Pancreas (tissue), 10 donors: Measurements from ENCODE around the gene AP5M1. TPM values are rescaled to one million over a fixed set of nuclear protein-coding genes. Genes with fewer than 3 reads are reported as not detected.

Experiments used
- ATAC-seq, 4 donors: fragments of 200-7000 bp; cut with Tn5 transposase; one replicate each; pipeline versions ENCODE4 v1.8.0 to v1.9.1; 2020; ENCODE audit warnings: mild to moderate bottlenecking in 4 of 4, moderate library complexity in 4 of 4
- DNase-seq, 6 donors: peaks; one replicate each; pipeline ENCODE4 v3.0.0-alpha.2; 2020
- FAIRE-seq: peaks from 2 replicates; lab custom pipeline; 2012; peaks lifted over from hg19 to GRCh38; lab: Jason Lieb, UNC
- H3K27ac ChIP-seq, 4 donors: fragments of 200-600 bp; sonication (generic); 1 replicate in 3 of 4; 2 replicates in 1 of 4; pipeline versions ENCODE4 v1.5.0 to v1.8.0; 2020
- H3K27me3 ChIP-seq, 4 donors: fragments of 200-600 bp; one replicate each; pipeline ENCODE4 v1.8.0; 2021
- H3K36me3 ChIP-seq, 3 donors: fragments of 200-600 bp; sonication (generic) in 1 of 3; one replicate each; pipeline versions ENCODE4 v1.5.0 to v1.8.0; 2020 to 2021
- H3K4me1 ChIP-seq, 3 donors: fragments of 200-600 bp; one replicate each; pipeline ENCODE4 v1.8.0; 2021
- H3K4me3 ChIP-seq, 4 donors: fragments of 200-600 bp; sonication (generic) in 2 of 4; one replicate each; pipeline versions ENCODE4 v1.5.0 to v1.8.0; 2020 to 2021
- H3K9me3 ChIP-seq, 4 donors: fragments of 200-600 bp; one replicate each; pipeline ENCODE4 v1.8.0; 2021
- CTCF ChIP-seq, 4 donors: fragments of 200-600 bp; sonication (generic) in 3 of 4; IDR thresholded peaks; one replicate each; pipeline versions ENCODE4 v1.5.0 to v1.8.0; 2021; ENCODE audit warnings: antibody characterized with exemption in 4 of 4
- WGBS, 2 donors: extraction: QIAGEN DNeasy Blood & Tissue Kit; methylation state at CpG; one replicate each; pipeline ENCODE4 v1.1.7; 2013; 5-methylcytosine and 5-hydroxymethylcytosine counted together
- intact Hi-C, 3 donors: fragments of 100-400 bp; cut with DNase I; formaldehyde crosslinking; loops; one replicate each; pipeline versions ENCODE4 v1.11.1 to v1.14.2; 2022
- polyA plus RNA-seq, 2 donors: library from polyadenylated mRNA; stranded (reverse); fragments of 200-250 nt; gene quantifications; one replicate each; pipeline ENCODE4 v1.2.3, GENCODE V29; 2013
- total RNA-seq, 6 donors: library from RNA; stranded (reverse); fragmentation: NEBNext Ultra II Directional in 4 of 6; extraction: Animal tissue kit (Norgen Biotek cat#: 25700) in 4 of 6; gene quantifications; one replicate each; pipeline versions ENCODE4 v1.2.1 to v1.2.4, GENCODE V29; 2021 to 2023
- donor health status: healthy with polysubstance abuse.
- donor health status: DM: no; HTN: no; CAD: no; lungs with moderate emphysema.
- donor health status: DM: no; HTN: no; CAD: no.
- donor health status: control.
- donor health status: control.
- donor health status: Bipolar disorder and iron deficiency.
- donor health status: DM: yes; HTN: yes; CAD: no.
- donor health status: DM: no; HTN: no; CAD: no.
- donor health status: DM: no; HTN: no; CAD: no.
- donor health status: DM: yes; HTN: yes; CAD: no.

AP5M1 gene
- total and polyA plus RNA-seq, 8 donors = 2.3 to 21.0 (median 10.6) TPM

- intact Hi-C loops = no loop called here
- no peak for ATAC-seq
- DNase-seq = no peak
- H3K9me3 ChIP-seq = no peaks in the 10 kb centered on the region
- H3K4me3 ChIP-seq = no peak overlapping the region
- no peak for FAIRE-seq
- no peak for TF ChIP-seq CTCF (IDR thresholded peaks at IDR 0.05)
- H3K27me3 ChIP-seq = no peaks in the 10 kb centered on the region
- no peak overlapping the region for H3K27ac ChIP-seq
- peaks cover 5 to 16% (median 12%) of the 10 kb centered on the region in 3 donors for H3K4me1 ChIP-seq
- WGBS, 2 donors = 93 to 98% methylated on average over 2 of the region's 2 CpGs
- H3K36me3 ChIP-seq = no peaks in the 10 kb centered on the region
These were observed 5.8 kb downstream of the AP5M1 start for GRCh38 chr14:57274551-57274950.

- TF ChIP-seq CTCF (IDR thresholded peaks at IDR 0.05) = no peak
- no peak for FAIRE-seq
- intact Hi-C loops = no loop called here
- H3K9me3 ChIP-seq = no peaks in the 10 kb centered on the region
- no peak for ATAC-seq
- H3K4me3 ChIP-seq = no peak overlapping the region
- no peak for DNase-seq
- H3K36me3 ChIP-seq = no peaks in the 10 kb centered on the region
- H3K27me3 ChIP-seq = no peaks in the 10 kb centered on the region
- WGBS, 2 donors = 91 to 93% methylated on average over 2 of the region's 2 CpGs
- H3K4me1 ChIP-seq = peaks cover 5 to 15% (median 8%) of the 10 kb centered on the region in 3 donors
- no peak overlapping the region for H3K27ac ChIP-seq
These were observed 6.4 kb downstream of the AP5M1 start for GRCh38 chr14:57275023-57275664.

- FAIRE-seq = no peak
- WGBS, 2 donors = 96 to 97% methylated on average over 3 of the region's 3 CpGs
- intact Hi-C loops = no loop called here
These were observed 8.3 kb downstream of the AP5M1 start for GRCh38 chr14:57277062-57277461.

GRCh38 chr14:57287745-57288144, 19.0 kb downstream of the AP5M1 start:
- H3K36me3 ChIP-seq = peaks cover 0 to 40% (median 0%) of the 10 kb centered on the region in 3 donors
- WGBS, 2 donors = 88 to 90% methylated on average over 2 of the region's 2 CpGs
- no peaks in the 10 kb centered on the region for H3K9me3 ChIP-seq
- no peaks in the 10 kb centered on the region for H3K27me3 ChIP-seq
- no peak for TF ChIP-seq CTCF (IDR thresholded peaks at IDR 0.05)
- H3K4me1 ChIP-seq = no peaks in the 10 kb centered on the region
- H3K4me3 ChIP-seq = no peak overlapping the region
- intact Hi-C loops = no loop called here
- FAIRE-seq (no peak), DNase-seq (no peak), ATAC-seq (no peak)
- no peak overlapping the region for H3K27ac ChIP-seq

More at GRCh38 chr14:57277062-57277461, 8.3 kb downstream of the AP5M1 start:
- no peak overlapping the region for H3K4me3 ChIP-seq
- no peak overlapping the region for H3K27ac ChIP-seq
- H3K36me3 ChIP-seq = peaks cover 0 to 10% (median 0%) of the 10 kb centered on the region in 3 donors
- ATAC-seq = no peak
- DNase-seq = no peak
- H3K9me3 ChIP-seq = no peaks in the 10 kb centered on the region
- H3K4me1 ChIP-seq = no peaks in the 10 kb centered on the region
- TF ChIP-seq CTCF (IDR thresholded peaks at IDR 0.05) = no peak
- no peaks in the 10 kb centered on the region for H3K27me3 ChIP-seq

- H3K27me3 ChIP-seq = no peaks in the 10 kb centered on the region
- WGBS, 2 donors = 84 to 89% methylated on average over 5 of the region's 5 CpGs
- H3K4me1 ChIP-seq = no peaks in the 10 kb centered on the region
- no peak overlapping the region for H3K27ac ChIP-seq
- intact Hi-C loops = no loop called here
- H3K9me3 ChIP-seq = no peaks in the 10 kb centered on the region
- no peak for ATAC-seq
- no peak for DNase-seq
- no peak for TF ChIP-seq CTCF (IDR thresholded peaks at IDR 0.05)
- H3K4me3 ChIP-seq = no peak overlapping the region
- peaks cover 0 to 21% (median 0%) of the 10 kb centered on the region in 3 donors for H3K36me3 ChIP-seq
- FAIRE-seq = no peak
These were observed 22.0 kb downstream of the AP5M1 start for GRCh38 chr14:57290751-57291150.
